Measurements from ENCODE around the gene CENPA. TPM values are rescaled to one million over a fixed set of nuclear protein-coding genes. Genes with fewer than 3 reads are reported as not detected.

CENPA gene
- total and polyA plus RNA-seq, 2 of the 13 experiments (the other 11 are each of a cell fraction or from before 2014, with no cell fraction given), result 28.5 to 38.5 TPM

- peak; percentile 46; the same call in 1 of the 2 replicates for TF ChIP-seq RCOR2 (CRISPR knock-in tag; IDR thresholded peaks at IDR 0.05)
- peak; percentile 70; the same call in 1 of the 2 replicates for TF ChIP-seq MIER3 (CRISPR knock-in tag; IDR thresholded peaks at IDR 0.05; ENCODE audit: borderline replicate concordance)
- no peak for TF ChIP-seq MXD4 (CRISPR knock-in tag; IDR thresholded peaks at IDR 0.05)
- TF ChIP-seq ZFP62 (CRISPR knock-in tag; IDR thresholded peaks at IDR 0.05), result no peak
- TF ChIP-seq HBP1 (CRISPR knock-in tag; IDR thresholded peaks at IDR 0.05; ENCODE audit: low read depth), result 0 out of 2 replicates have a peak, but pooled peaks have one; percentile 42
- peak; percentile 46; the same call in 1 of the 2 replicates for TF ChIP-seq KDM2A (CRISPR knock-in tag; IDR thresholded peaks at IDR 0.05; ENCODE audit: borderline replicate concordance, low read depth)
- peak; percentile 36; the same call in 1 of the 2 replicates for TF ChIP-seq HDAC1 (CRISPR knock-in tag; IDR thresholded peaks at IDR 0.05)
- TF ChIP-seq MYPOP (CRISPR knock-in tag; IDR thresholded peaks at IDR 0.05), result peak; percentile 6; the same call in 1 of the 2 replicates
- peak; percentile 20; the same call in 1 of the 2 replicates for TF ChIP-seq ZNF556 (CRISPR knock-in tag; IDR thresholded peaks at IDR 0.05; ENCODE audit: borderline replicate concordance)
- TF ChIP-seq RARA (CRISPR knock-in tag; IDR thresholded peaks at IDR 0.05), result peak; percentile 86
- peak; percentile 92 for TF ChIP-seq MAX (IDR thresholded peaks at IDR 0.05)
- no peak for TF ChIP-seq HOXA7 (CRISPR knock-in tag; IDR thresholded peaks at IDR 0.05)
- TF ChIP-seq FOXK1 (CRISPR knock-in tag; IDR thresholded peaks at IDR 0.05; ENCODE audit: borderline replicate concordance, low read depth), result peak; percentile 88; the same call in 1 of the 2 replicates
- TF ChIP-seq ZMYM4 (CRISPR knock-in tag; IDR thresholded peaks at IDR 0.05), result peak; percentile 37; the same call in 1 of the 2 replicates
- peak; percentile 69; the same call in 1 of the 2 replicates for TF ChIP-seq ZNF441 (CRISPR knock-in tag; IDR thresholded peaks at IDR 0.05; ENCODE audit: borderline replicate concordance)
- TF ChIP-seq HOXD1 (CRISPR knock-in tag; IDR thresholded peaks at IDR 0.05), result 0 out of 2 replicates have a peak, but pooled peaks have one; percentile 33
- TF ChIP-seq GATAD2A (CRISPR knock-in tag; IDR thresholded peaks at IDR 0.05), result peak; percentile 75; the same call in 1 of the 2 replicates
- TF ChIP-seq HMG20A (CRISPR knock-in tag; IDR thresholded peaks at IDR 0.05; ENCODE audit: borderline replicate concordance), result peak; percentile 68; the same call in 1 of the 2 replicates
- no peak for TF ChIP-seq ZNF780A (CRISPR knock-in tag; IDR thresholded peaks at IDR 0.05)
- peak; percentile 69; the same call in 1 of the 2 replicates for TF ChIP-seq ZNF580 (CRISPR knock-in tag; IDR thresholded peaks at IDR 0.05; ENCODE audit: borderline replicate concordance, low read depth)
- peak; percentile 51; the same call in 1 of the 2 replicates for TF ChIP-seq ZNF205 (CRISPR knock-in tag; IDR thresholded peaks at IDR 0.05)
- peak in 1 of 2 experiments; percentile 42; a peak in 1 of 4 replicates for TF ChIP-seq EP300 (IDR thresholded peaks at IDR 0.05; ENCODE audit: low read depth in 2 of 2, low read length in 2 of 2)
- no peak for TF ChIP-seq EP300 (CRISPR knock-in tag; IDR thresholded peaks at IDR 0.05; ENCODE audit: borderline replicate concordance)
- 0 out of 2 replicates have a peak, but pooled peaks have one; percentile 40 for TF ChIP-seq BORCS8-MEF2B (CRISPR knock-in tag; IDR thresholded peaks at IDR 0.05)
These were observed 13.5 kb upstream of the CENPA start (continued) for GRCh38 chr2:26772064-26773001.

All from HepG2 (cell line).